Stimulated activated naive B cell treated with anti-CD40 and anti-IgM and Interleukin-4, amounts not matched to agents 10 μg/mL and 1 μg/mL and 100 μg/mL, for 72 hours (primary cell): ENCODE data around the gene TNIP1.
A peak's percentile ranks its signal among the peaks of the same experiment; 100 is the strongest.

Experiments used
- ATAC-seq, 2 donors: fragments of 150-1000 bp; cut with Tn5 transposase; replicated peaks; 2 replicates each; pipeline ENCODE4 v1.10.0; 2021; ENCODE audit warnings: moderate library complexity in 1 of 2
- DNase-seq: peaks from one replicate; pipeline ENCODE4 v3.0.0; 2021
- H3K27ac Mint-ChIP-seq: one replicate; pipeline ENCODE4 v1.8.0; 2022; ENCODE audit warnings: mild to moderate bottlenecking, mixed read lengths
- H3K27me3 Mint-ChIP-seq, 2 donors: one replicate each; pipeline ENCODE4 v1.8.0; 2022; ENCODE audit warnings: mixed read lengths in 2 of 2
- H3K36me3 Mint-ChIP-seq, 2 donors: one replicate each; pipeline ENCODE4 v1.8.0; 2022; ENCODE audit warnings: mixed read lengths in 2 of 2, mild to moderate bottlenecking in 1 of 2
- H3K4me1 Mint-ChIP-seq, 2 donors: one replicate each; pipeline ENCODE4 v1.8.0; 2022; ENCODE audit warnings: mixed read lengths in 2 of 2, mild to moderate bottlenecking in 1 of 2
- H3K4me3 Mint-ChIP-seq, 2 donors: one replicate each; pipeline ENCODE4 v1.8.0; 2022; ENCODE audit warnings: mild to moderate bottlenecking in 2 of 2, mixed read lengths in 2 of 2, moderate library complexity in 1 of 2
- H3K9me3 Mint-ChIP-seq, 2 donors: one replicate each; pipeline ENCODE4 v1.8.0; 2022; ENCODE audit warnings: mixed read lengths in 2 of 2, mild to moderate bottlenecking in 1 of 2

TNIP1 gene

DNA sequence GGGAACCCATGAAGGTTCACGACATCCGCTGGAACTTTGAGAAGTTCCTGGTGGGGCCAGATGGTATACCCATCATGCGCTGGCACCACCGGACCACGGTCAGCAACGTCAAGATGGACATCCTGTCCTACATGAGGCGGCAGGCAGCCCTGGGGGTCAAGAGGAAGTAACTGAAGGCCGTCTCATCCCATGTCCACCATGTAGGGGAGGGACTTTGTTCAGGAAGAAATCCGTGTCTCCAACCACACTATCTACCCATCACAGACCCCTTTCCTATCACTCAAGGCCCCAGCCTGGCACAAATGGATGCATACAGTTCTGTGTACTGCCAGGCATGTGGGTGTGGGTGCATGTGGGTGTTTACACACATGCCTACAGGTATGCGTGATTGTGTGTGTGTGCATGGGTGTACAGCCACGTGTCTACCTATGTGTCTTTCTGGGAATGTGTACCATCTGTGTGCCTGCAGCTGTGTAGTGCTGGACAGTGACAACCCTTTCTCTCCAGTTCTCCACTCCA is 52.8 kb downstream of the TNIP1 start:
- peaks cover 29 to 57% of the 10 kb centered on the region in 2 donors for H3K4me1 Mint-ChIP-seq

GRCh38 chr5:151026679-151027078 is 54.2 kb downstream of the TNIP1 start:
- Mint-ChIP-seq H3K27ac (peak overlapping the region; percentile 93), H3K27me3 (no peaks in the 10 kb centered on the region), H3K9me3 (no peaks in the 10 kb centered on the region), H3K36me3 (peaks cover 73 to 89% of the 10 kb centered on the region in 2 donors), H3K4me1 (peaks cover 40 to 65% of the 10 kb centered on the region in 2 donors), H3K4me3 (peak overlapping the region in 1 of 2 donors; percentile 34)
- ATAC-seq (no peak), DNase-seq (no peak)

More for the DNA sequence above, 52.8 kb downstream of the TNIP1 start:
- DNase-seq (no peak), ATAC-seq (peak; percentile 4 to 17)
- no peaks in the 10 kb centered on the region for H3K27me3 Mint-ChIP-seq
- H3K27ac Mint-ChIP-seq = peak overlapping the region; percentile 93
- no peaks in the 10 kb centered on the region for H3K9me3 Mint-ChIP-seq
- H3K36me3 Mint-ChIP-seq = peaks cover 73 to 88% of the 10 kb centered on the region in 2 donors
- H3K4me3 Mint-ChIP-seq = peak overlapping the region in 1 of 2 donors; percentile 53

- H3K27me3 Mint-ChIP-seq = no peaks in the 10 kb centered on the region
- no peaks in the 10 kb centered on the region for H3K9me3 Mint-ChIP-seq
- peaks cover 67 to 85% of the 10 kb centered on the region in 2 donors for H3K36me3 Mint-ChIP-seq
- no peak for ATAC-seq
- H3K27ac Mint-ChIP-seq = peak overlapping the region; percentile 93
- no peak for DNase-seq
- H3K4me1 Mint-ChIP-seq = peaks cover 40 to 71% of the 10 kb centered on the region in 2 donors
- H3K4me3 Mint-ChIP-seq = peak overlapping the region in 1 of 2 donors; percentile 37
Measured at GRCh38 chr5:151026088-151026487, 54.7 kb downstream of the TNIP1 start.

DNA sequence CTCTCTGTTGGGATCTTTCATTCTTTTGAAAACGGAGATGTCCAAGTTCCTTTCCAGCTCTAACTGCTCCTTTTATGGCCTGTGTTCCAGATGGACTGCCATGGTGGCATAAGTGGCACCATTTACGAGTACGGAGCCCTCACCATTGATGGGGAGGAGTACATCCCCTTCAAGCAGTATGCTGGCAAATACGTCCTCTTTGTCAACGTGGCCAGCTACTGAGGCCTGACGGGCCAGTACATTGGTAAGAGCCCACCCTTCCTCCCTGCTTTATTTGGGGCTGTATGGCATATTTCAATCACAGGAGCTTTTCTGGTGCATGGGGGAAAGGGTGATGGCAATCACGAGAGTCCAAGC is 55.6 kb downstream of the TNIP1 start:
- peak overlapping the region; percentile 93 for H3K27ac Mint-ChIP-seq
- H3K36me3 Mint-ChIP-seq = peaks cover 65 to 80% of the 10 kb centered on the region in 2 donors
- no peaks in the 10 kb centered on the region for H3K27me3 Mint-ChIP-seq
- no peak overlapping the region for H3K4me3 Mint-ChIP-seq
- no peaks in the 10 kb centered on the region for H3K9me3 Mint-ChIP-seq
- DNase-seq (no peak), ATAC-seq (no peak)
- H3K4me1 Mint-ChIP-seq = peaks cover 48 to 79% of the 10 kb centered on the region in 2 donors

- peaks cover 59 to 75% of the 10 kb centered on the region in 2 donors for H3K36me3 Mint-ChIP-seq
- peak overlapping the region in 1 of 2 donors; percentile 39 for H3K4me3 Mint-ChIP-seq
- no peaks in the 10 kb centered on the region for H3K9me3 Mint-ChIP-seq
- H3K4me1 Mint-ChIP-seq = peaks cover 48 to 83% of the 10 kb centered on the region in 2 donors
- DNase-seq = no peak
- peak overlapping the region; percentile 83 for H3K27ac Mint-ChIP-seq
- H3K27me3 Mint-ChIP-seq = no peaks in the 10 kb centered on the region
- ATAC-seq = no peak
Measured at GRCh38 chr5:151024440-151025249, 56.2 kb downstream of the TNIP1 start.

DNA sequence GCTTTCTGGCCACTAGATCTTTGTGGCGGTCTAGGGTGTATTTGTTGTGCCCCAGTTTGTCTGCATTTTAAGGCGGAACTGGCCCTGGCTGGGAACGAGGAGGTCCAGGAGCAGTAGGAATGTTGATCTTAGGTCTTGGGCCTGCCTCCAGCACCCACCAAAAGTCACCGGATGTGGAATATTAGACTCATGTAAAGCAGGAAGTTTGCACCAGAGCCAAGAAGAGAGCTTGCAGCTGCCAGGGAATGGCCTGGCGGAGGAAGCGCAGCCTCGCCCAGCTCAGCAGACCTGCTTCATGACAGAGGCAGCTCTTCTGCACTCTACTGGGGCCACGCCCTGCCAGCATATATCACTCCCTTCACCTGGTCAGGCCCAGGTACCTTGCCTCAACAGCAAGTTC is 57.2 kb downstream of the TNIP1 start:
- no peak for DNase-seq
- Mint-ChIP-seq H3K27me3 (no peaks in the 10 kb centered on the region), H3K36me3 (peaks cover 53 to 66% of the 10 kb centered on the region in 2 donors), H3K27ac (peak overlapping the region; percentile 83), H3K4me1 (peaks cover 48 to 82% of the 10 kb centered on the region in 2 donors), H3K4me3 (peak overlapping the region in 1 of 2 donors; percentile 17), H3K9me3 (no peaks in the 10 kb centered on the region)
- ATAC-seq = no peak

GRCh38 chr5:151023047-151023615 is 57.7 kb downstream of the TNIP1 start:
- H3K27me3 Mint-ChIP-seq = no peaks in the 10 kb centered on the region
- peaks cover 48 to 61% of the 10 kb centered on the region in 2 donors for H3K36me3 Mint-ChIP-seq
- peak overlapping the region; percentile 83 for H3K27ac Mint-ChIP-seq
- peak overlapping the region; percentile 19 to 30 for H3K4me3 Mint-ChIP-seq
- H3K9me3 Mint-ChIP-seq = no peaks in the 10 kb centered on the region
- DNase-seq (no peak), ATAC-seq (no peak)
- H3K4me1 Mint-ChIP-seq = peaks cover 46 to 77% of the 10 kb centered on the region in 2 donors

- Mint-ChIP-seq H3K27me3 (no peaks in the 10 kb centered on the region), H3K4me1 (peaks cover 43 to 73% of the 10 kb centered on the region in 2 donors), H3K9me3 (no peaks in the 10 kb centered on the region), H3K4me3 (peak overlapping the region; percentile 1 to 30), H3K36me3 (peaks cover 43 to 56% of the 10 kb centered on the region in 2 donors), H3K27ac (peak overlapping the region; percentile 60)
- ATAC-seq = no peak
- no peak for DNase-seq
Measured at GRCh38 chr5:151022511-151023018, 58.3 kb downstream of the TNIP1 start.

DNA sequence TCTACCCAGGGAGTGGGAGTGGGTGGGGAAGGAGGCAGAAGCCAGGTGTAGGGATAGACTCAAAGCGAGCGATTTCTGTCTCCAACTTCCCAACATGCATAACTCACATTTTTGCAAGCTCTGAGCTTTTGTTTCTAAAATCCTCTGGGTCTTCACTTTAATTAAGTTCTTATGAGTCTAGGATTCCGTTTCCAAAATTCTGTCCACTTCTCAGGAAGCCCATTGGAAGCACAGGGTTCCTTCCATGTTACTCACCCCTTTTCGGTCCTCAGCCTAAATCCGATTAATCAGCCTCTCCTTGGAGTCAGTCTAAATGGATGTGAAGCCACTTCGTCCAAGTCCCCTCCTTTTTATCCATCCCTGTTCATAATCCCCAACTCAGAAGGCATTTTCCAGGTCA is 59.1 kb downstream of the TNIP1 start:
- Mint-ChIP-seq H3K36me3 (peaks cover 35 to 48% of the 10 kb centered on the region in 2 donors), H3K4me1 (peaks cover 38 to 64% of the 10 kb centered on the region in 2 donors), H3K27ac (peak overlapping the region; percentile 20), H3K9me3 (no peaks in the 10 kb centered on the region), H3K27me3 (no peaks in the 10 kb centered on the region), H3K4me3 (peak overlapping the region; percentile 78 to 80)
- DNase-seq (no peak), ATAC-seq (no peak)

DNA sequence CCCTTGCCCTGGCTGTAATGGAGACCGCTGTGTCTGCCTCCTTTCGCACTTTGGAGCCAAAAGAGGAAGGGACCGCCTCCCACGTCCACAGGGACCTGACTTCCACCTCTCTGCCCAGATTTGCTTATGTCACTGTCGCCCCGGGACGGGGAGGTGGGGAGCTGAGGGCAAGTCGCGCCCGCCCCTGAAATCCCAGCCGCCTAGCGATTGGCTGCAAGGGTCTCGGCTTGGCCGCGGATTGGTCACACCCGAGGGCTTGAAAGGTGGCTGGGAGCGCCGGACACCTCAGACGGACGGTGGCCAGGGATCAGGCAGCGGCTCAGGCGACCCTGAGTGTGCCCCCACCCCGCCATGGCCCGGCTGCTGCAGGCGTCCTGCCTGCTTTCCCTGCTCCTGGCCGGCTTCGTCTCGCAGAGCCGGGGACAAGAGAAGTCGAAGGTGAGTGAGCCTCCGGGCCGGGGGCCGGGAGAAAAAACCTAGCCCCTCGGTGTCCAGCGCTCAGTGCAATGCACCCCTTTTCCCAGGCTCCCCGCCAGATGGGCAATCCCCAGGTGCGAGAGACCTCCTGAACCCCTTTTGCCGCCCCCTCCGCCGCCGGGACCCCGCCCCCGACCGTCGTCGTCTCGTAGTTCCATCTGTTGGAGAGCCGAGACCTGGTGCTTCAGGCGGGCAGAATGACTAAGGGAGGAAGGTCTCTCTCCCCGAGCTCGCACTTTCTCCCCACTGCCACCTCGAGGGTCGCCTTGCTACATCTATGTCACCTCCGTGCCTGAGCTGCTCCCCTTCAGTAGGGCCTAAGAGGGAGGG is 60.3 kb downstream of the TNIP1 start, which contains the start of gene GPX3:
Gene GPX3 (plus strand): TSS at position 288 of the 807 bp plus-strand sequence. CDS start 64 bp downstream, at position 352.
- no peaks in the 10 kb centered on the region for H3K9me3 Mint-ChIP-seq
- H3K4me3 Mint-ChIP-seq = peak within 1 kb of the TSS; percentile 78 to 80
- peak; percentile 71 to 76 for ATAC-seq
- H3K4me1 Mint-ChIP-seq = peaks cover 36 to 55% of the 10 kb centered on the region in 2 donors
- DNase-seq = peak; percentile 53
- peak within 1 kb of the TSS; percentile 92 for H3K27ac Mint-ChIP-seq
- no peaks in the 10 kb centered on the region for H3K27me3 Mint-ChIP-seq
- H3K36me3 Mint-ChIP-seq = peaks cover 24 to 36% of the 10 kb centered on the region in 2 donors

- H3K27ac Mint-ChIP-seq = no peak overlapping the region
- DNase-seq (no peak), ATAC-seq (no peak)
- peaks cover 19 to 28% of the 10 kb centered on the region in 2 donors for H3K36me3 Mint-ChIP-seq
- peaks cover 31 to 45% of the 10 kb centered on the region in 2 donors for H3K4me1 Mint-ChIP-seq
- H3K9me3 Mint-ChIP-seq = no peaks in the 10 kb centered on the region
- no peaks in the 10 kb centered on the region for H3K27me3 Mint-ChIP-seq
- no peak overlapping the region for H3K4me3 Mint-ChIP-seq
Measured at GRCh38 chr5:151019331-151019730, 61.5 kb downstream of the TNIP1 start.

DNA sequence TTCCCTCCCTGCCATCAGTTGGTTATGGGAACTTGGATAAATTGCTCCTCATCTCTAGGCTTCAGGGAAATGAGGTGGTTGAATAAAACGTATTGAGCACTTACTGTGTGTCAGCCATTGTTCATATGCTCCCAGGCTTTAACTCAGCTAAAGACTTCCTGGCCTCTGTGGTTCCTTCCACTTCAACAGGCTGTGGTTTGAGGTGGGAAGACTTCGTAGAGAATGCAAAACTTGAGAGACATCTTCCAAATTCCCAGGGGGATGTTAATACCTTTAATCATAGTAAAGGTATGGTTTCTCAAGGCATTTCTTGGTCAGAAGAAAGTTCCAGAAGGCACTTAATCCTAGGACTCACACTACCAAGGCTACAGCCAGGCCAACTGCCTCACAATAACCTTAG is 62.0 kb downstream of the TNIP1 start:
- Mint-ChIP-seq H3K27me3 (no peaks in the 10 kb centered on the region), H3K36me3 (peaks cover 16 to 23% of the 10 kb centered on the region in 2 donors), H3K4me3 (no peak overlapping the region), H3K27ac (no peak overlapping the region), H3K4me1 (peaks cover 28 to 40% of the 10 kb centered on the region in 2 donors), H3K9me3 (no peaks in the 10 kb centered on the region)
- ATAC-seq (no peak), DNase-seq (no peak)

- no peak overlapping the region for H3K27ac Mint-ChIP-seq
- DNase-seq = no peak
- H3K36me3 Mint-ChIP-seq = peaks cover 12 to 19% of the 10 kb centered on the region in 2 donors
- H3K27me3 Mint-ChIP-seq = no peaks in the 10 kb centered on the region
- ATAC-seq = no peak
- peaks cover 22 to 31% of the 10 kb centered on the region in 2 donors for H3K4me1 Mint-ChIP-seq
- no peaks in the 10 kb centered on the region for H3K9me3 Mint-ChIP-seq
- no peak overlapping the region for H3K4me3 Mint-ChIP-seq
Measured at GRCh38 chr5:151017897-151018296, 62.9 kb downstream of the TNIP1 start.

GRCh38 chr5:151016700-151017099 is 64.1 kb downstream of the TNIP1 start:
- H3K36me3 Mint-ChIP-seq = peaks cover 0 to 8% of the 10 kb centered on the region in 2 donors
- H3K4me3 Mint-ChIP-seq = no peak overlapping the region
- H3K27me3 Mint-ChIP-seq = peaks cover 2 to 3% of the 10 kb centered on the region in 2 donors
- H3K4me1 Mint-ChIP-seq = peaks cover 11 to 19% of the 10 kb centered on the region in 2 donors
- DNase-seq (no peak), ATAC-seq (no peak)
- H3K27ac Mint-ChIP-seq = no peak overlapping the region
- H3K9me3 Mint-ChIP-seq = no peaks in the 10 kb centered on the region
